A673 (cell line): ENCODE data around the gene ARHGAP22. TPM values are rescaled to one million over a fixed set of nuclear protein-coding genes. Genes with fewer than 3 reads are reported as not detected.

Experiments used
- BruUV-seq: library from RNA; stranded (reverse); fragments of 400-500 nt; replicated peaks from 2 replicates; lab custom pipeline; 2021; lab: Mats Ljungman, UMichigan
- CTCF ChIA-PET: fragments of 300-600 bp; sonication (Branson Sonifier 250); formaldehyde crosslinking; loops from one replicate; lab custom pipeline; 2022; ENCODE audit warnings: antibody characterized with exemption; lab: Charles Lee
- POLR2A ChIA-PET: fragments of 300-600 bp; sonication (Branson Sonifier 250); formaldehyde crosslinking; loops from one replicate; lab custom pipeline; 2022; ENCODE audit warnings: antibody characterized with exemption; ENCODE audit not compliant: low non-redundant PET; lab: Charles Lee
- DNase-seq: peaks from one replicate; pipeline ENCODE4 v3.0.0-alpha.2; 2015; ENCODE audit warnings: low spot score
- H3K27ac ChIP-seq: fragments of 200-600 bp; sonication (generic); 2 replicates; pipeline ENCODE4 v1.5.1; 2016; ENCODE audit warnings: mixed run types, low read depth, mild to moderate bottlenecking, mixed read lengths, antibody characterized with exemption, low read length; ENCODE audit not compliant: poor library complexity, severe bottlenecking
- H3K27me3 ChIP-seq: fragments of 200-600 bp; sonication (generic); replicated peaks from 2 replicates; pipeline ENCODE4 v1.6.1; 2017; ENCODE audit warnings: mixed run types, low read depth, mild to moderate bottlenecking, mixed read lengths, antibody characterized with exemption, low read length; ENCODE audit not compliant: insufficient read depth, poor library complexity
- H3K36me3 ChIP-seq: fragments of 200-600 bp; sonication (generic); 2 replicates; pipeline ENCODE4 v1.6.1; 2016; ENCODE audit warnings: mixed run types, mild to moderate bottlenecking, mixed read lengths, antibody characterized with exemption, low read length; ENCODE audit not compliant: insufficient read depth, poor library complexity, severe bottlenecking
- H3K4me1 ChIP-seq: fragments of 200-600 bp; sonication (generic); 2 replicates; pipeline ENCODE4 v1.6.1; 2017; ENCODE audit warnings: mixed run types, mild to moderate bottlenecking, mixed read lengths, antibody characterized with exemption, low read length; ENCODE audit not compliant: insufficient read depth, poor library complexity, severe bottlenecking
- H3K4me3 ChIP-seq: fragments of 200-600 bp; sonication (generic); 2 replicates; pipeline ENCODE4 v1.5.1; 2016; ENCODE audit warnings: low read depth, mixed run types, mild to moderate bottlenecking, mixed read lengths, low read length; ENCODE audit not compliant: poor library complexity, severe bottlenecking
- H3K9me3 ChIP-seq: fragments of 200-600 bp; sonication (generic); 2 replicates; pipeline ENCODE4 v1.6.1; 2016; ENCODE audit warnings: mixed run types, low read depth, mild to moderate bottlenecking, mixed read lengths, antibody characterized with exemption, low read length; ENCODE audit not compliant: poor library complexity, severe bottlenecking
- EZH2 ChIP-seq: fragments of 200-600 bp; sonication (generic); IDR thresholded peaks from 2 replicates; pipeline ENCODE4 v1.6.1; 2017; ENCODE audit warnings: borderline replicate concordance, low read depth, mild to moderate bottlenecking, mixed read lengths, antibody characterized with exemption, low read length; ENCODE audit not compliant: poor library complexity, severe bottlenecking
- intact Hi-C: fragments of 100-400 bp; cut with micrococcal nuclease; formaldehyde crosslinking; loops from one replicate; pipeline ENCODE4 v1.10.0; 2022; ENCODE audit not compliant: unreplicated experiment
- total RNA-seq: library from RNA; stranded (reverse); gene quantifications from 2 replicates; pipeline ENCODE4 v1.2.3, GENCODE V29; 2021
- TF ChIP-seq, protein P1 (sequence below): fragments of 300-800, 200-600 bp; sonication (generic); conservative IDR thresholded peaks from 2 replicates; pipeline ENCODE4 v1.5.1; 2017; ENCODE audit warnings: low read depth, mild to moderate bottlenecking, antibody characterized with exemption, low read length, moderate library complexity, mixed read lengths

Gene ARHGAP22
- total RNA-seq, 1 experiment from 2014 or later, result 0.47 TPM

DNA sequence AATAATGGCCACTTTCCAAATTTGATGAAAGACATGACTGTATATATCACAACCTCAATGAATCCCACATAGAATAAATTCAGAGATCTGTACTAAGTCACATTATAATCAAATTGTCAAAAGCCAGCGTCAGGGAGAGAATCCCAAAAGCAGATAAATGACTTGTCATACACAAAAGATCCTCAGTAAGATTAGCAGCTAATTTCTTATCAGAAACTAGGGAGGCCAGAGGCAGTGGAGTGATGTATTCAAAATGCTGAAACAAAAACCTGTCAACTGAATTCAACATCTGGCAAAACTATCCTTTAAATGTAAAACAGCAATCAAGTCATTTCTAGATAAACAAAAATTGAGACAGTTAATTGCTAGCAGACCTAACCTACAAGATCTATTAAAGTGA lies 11.6 kb upstream of the ARHGAP22 start:
- no peak for DNase-seq
- no peaks in the 10 kb centered on the region for H3K36me3 ChIP-seq
- no peak overlapping the region for H3K27ac ChIP-seq
- H3K9me3 ChIP-seq, result no peaks in the 10 kb centered on the region
- TF ChIP-seq EZH2, result no peak
- TF ChIP-seq, protein P1, sequence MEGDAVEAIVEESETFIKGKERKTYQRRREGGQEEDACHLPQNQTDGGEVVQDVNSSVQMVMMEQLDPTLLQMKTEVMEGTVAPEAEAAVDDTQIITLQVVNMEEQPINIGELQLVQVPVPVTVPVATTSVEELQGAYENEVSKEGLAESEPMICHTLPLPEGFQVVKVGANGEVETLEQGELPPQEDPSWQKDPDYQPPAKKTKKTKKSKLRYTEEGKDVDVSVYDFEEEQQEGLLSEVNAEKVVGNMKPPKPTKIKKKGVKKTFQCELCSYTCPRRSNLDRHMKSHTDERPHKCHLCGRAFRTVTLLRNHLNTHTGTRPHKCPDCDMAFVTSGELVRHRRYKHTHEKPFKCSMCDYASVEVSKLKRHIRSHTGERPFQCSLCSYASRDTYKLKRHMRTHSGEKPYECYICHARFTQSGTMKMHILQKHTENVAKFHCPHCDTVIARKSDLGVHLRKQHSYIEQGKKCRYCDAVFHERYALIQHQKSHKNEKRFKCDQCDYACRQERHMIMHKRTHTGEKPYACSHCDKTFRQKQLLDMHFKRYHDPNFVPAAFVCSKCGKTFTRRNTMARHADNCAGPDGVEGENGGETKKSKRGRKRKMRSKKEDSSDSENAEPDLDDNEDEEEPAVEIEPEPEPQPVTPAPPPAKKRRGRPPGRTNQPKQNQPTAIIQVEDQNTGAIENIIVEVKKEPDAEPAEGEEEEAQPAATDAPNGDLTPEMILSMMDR, result no peak
- ChIA-PET POLR2A (no interaction called here), CTCF (no interaction called here)
- peaks cover 31% of the 10 kb centered on the region for H3K27me3 ChIP-seq
- no peaks in the 10 kb centered on the region for H3K4me1 ChIP-seq
- intact Hi-C loops, result no loop called here
- H3K4me3 ChIP-seq, result no peak overlapping the region
- no TSS peak for BruUV-seq

GRCh38 chr10:48614481-48615390 lies 9.9 kb upstream of the ARHGAP22 start:
- H3K4me3 ChIP-seq, result no peak overlapping the region

GRCh38 chr10:48613016-48613415 lies 8.1 kb upstream of the ARHGAP22 start:
- no peak for DNase-seq

More at GRCh38 chr10:48614481-48615390, 9.9 kb upstream of the ARHGAP22 start:
- H3K9me3 ChIP-seq, result no peaks in the 10 kb centered on the region
- POLR2A ChIA-PET, result no interaction called here
- no peak overlapping the region for H3K27ac ChIP-seq
- H3K36me3 ChIP-seq, result no peaks in the 10 kb centered on the region
- CTCF ChIA-PET, result no interaction called here
- DNase-seq, result no peak
- H3K4me1 ChIP-seq, result no peaks in the 10 kb centered on the region
- BruUV-seq, result no TSS peak
- TF ChIP-seq, protein P1, result peak; percentile 44; the same call in 1 of the 2 replicates
- no peak for TF ChIP-seq EZH2
- peaks cover 45% of the 10 kb centered on the region for H3K27me3 ChIP-seq
- intact Hi-C loops, result no loop called here

More at GRCh38 chr10:48613016-48613415, 8.1 kb upstream of the ARHGAP22 start:
- no peaks in the 10 kb centered on the region for H3K4me1 ChIP-seq
- intact Hi-C loops, result no loop called here
- no peak for TF ChIP-seq EZH2
- TF ChIP-seq, protein P1, result no peak
- peaks cover 28% of the 10 kb centered on the region for H3K27me3 ChIP-seq
- CTCF ChIA-PET, result no interaction called here
- no peaks in the 10 kb centered on the region for H3K36me3 ChIP-seq
- no peak overlapping the region for H3K4me3 ChIP-seq
- no TSS peak for BruUV-seq
- H3K9me3 ChIP-seq, result no peaks in the 10 kb centered on the region
- H3K27ac ChIP-seq, result no peak overlapping the region
- POLR2A ChIA-PET, result no interaction called here
